GM12878 (cell line): ENCODE results near the gene CACNA2D3. TPM values are rescaled to one million over a fixed set of nuclear protein-coding genes. Genes with fewer than 3 reads are reported as not detected.

Source experiments
- ATAC-seq: fragments of 200-7000 bp; cut with Tn5 transposase; 3 replicates; pipeline ENCODE4 v1.9.1; 2020; ENCODE audit warnings: mild to moderate bottlenecking, moderate library complexity
- BruUV-seq: library from RNA; stranded (reverse); fragments of 400-500 nt; replicated peaks from 2 replicates; lab custom pipeline; 2021; lab: Mats Ljungman, UMichigan
- CTCF ChIA-PET: fragments of 300-600 bp; sonication (Branson Sonifier 250); formaldehyde crosslinking; extraction: SDS; loops from one replicate; lab custom pipeline; 2021; ENCODE audit warnings: inconsistent platforms; lab: Yijun Ruan, JAX
- POLR2A ChIA-PET: fragments of 350-600 bp; formaldehyde crosslinking; extraction: SDS; loops from one replicate; lab custom pipeline; 2021; ENCODE audit warnings: inconsistent platforms; lab: Charles Lee
- RAD21 ChIA-PET: fragments of 300-600 bp; sonication (Branson Sonifier 250); formaldehyde crosslinking; loops from one replicate; lab custom pipeline; 2023; ENCODE audit warnings: antibody characterized with exemption; ENCODE audit not compliant: unreplicated experiment; lab: Charles Lee
- SMC1A ChIA-PET: fragments of 300-600 bp; sonication (Branson Sonifier 250); formaldehyde crosslinking; loops from one replicate; lab custom pipeline; 2023; ENCODE audit not compliant: unreplicated experiment, uncharacterized antibody; lab: Charles Lee
- DNase-seq: peaks from one replicate; pipeline ENCODE4 v3.0.0-alpha.2; 2011; ENCODE audit warnings: low read depth, low spot score
- FAIRE-seq: peaks from 3 replicates; lab custom pipeline; 2011; peaks lifted over from hg19 to GRCh38; lab: Jason Lieb, UNC
- H2AFZ ChIP-seq: 2 replicates; pipeline ENCODE4 v1.6.0; 2011; ENCODE audit warnings: low read depth, low read length, control low read depth; ENCODE audit not compliant: control insufficient read depth
- H3K27ac ChIP-seq: 2 replicates; pipeline ENCODE4 v1.5.1; 2011; ENCODE audit warnings: control low read depth; ENCODE audit not compliant: control insufficient read depth, insufficient read depth
- H3K27me3 ChIP-seq, 2 experiments: replicated peaks in 1 of 2; 2 replicates each; pipeline versions ENCODE4 v1.6.0 to v1.6.1; 2011; ENCODE audit warnings: low read length in 1 of 2; ENCODE audit not compliant: control insufficient read depth in 2 of 2, insufficient read depth in 2 of 2
- H3K36me3 ChIP-seq, 2 experiments: 2 replicates each; pipeline ENCODE4 v1.5.1; 2011; ENCODE audit warnings: low read length in 1 of 2; ENCODE audit not compliant: control insufficient read depth in 2 of 2, insufficient read depth in 2 of 2
- H3K4me1 ChIP-seq: 2 replicates; pipeline ENCODE4 v1.6.1; 2011; ENCODE audit warnings: mild to moderate bottlenecking, low read length, moderate library complexity, mixed read lengths; ENCODE audit not compliant: control insufficient read depth, insufficient read depth
- H3K4me2 ChIP-seq: 2 replicates; pipeline ENCODE4 v1.6.0; 2011; ENCODE audit warnings: control low read depth; ENCODE audit not compliant: control insufficient read depth, insufficient read depth
- H3K4me3 ChIP-seq: fragments of 200-600 bp; sonication (generic); 2 replicates; pipeline ENCODE4 v1.5.1; 2016
- H3K79me2 ChIP-seq: 2 replicates; pipeline ENCODE4 v1.6.0; 2011; ENCODE audit warnings: low read length; ENCODE audit not compliant: control insufficient read depth, insufficient read depth
- H3K9ac ChIP-seq: 2 replicates; pipeline ENCODE4 v1.8.0; 2011; ENCODE audit warnings: low read length, control low read depth, mixed read lengths; ENCODE audit not compliant: control insufficient read depth, insufficient read depth
- H3K9me3 ChIP-seq: replicated peaks from 3 replicates; pipeline ENCODE4 v1.5.1; 2011; ENCODE audit warnings: mild to moderate bottlenecking, low read length; ENCODE audit not compliant: control insufficient read depth, insufficient read depth
- H4K20me1 ChIP-seq: 2 replicates; pipeline ENCODE4 v1.6.0; 2011; ENCODE audit not compliant: control insufficient read depth, insufficient read depth
- CBFB ChIP-seq: IDR thresholded peaks from 2 replicates; pipeline ENCODE4 v1.6.1; 2016; ENCODE audit warnings: antibody characterized with exemption, low read depth
- E2F4 ChIP-seq: IDR thresholded peaks from 2 replicates; pipeline ENCODE4 v1.6.1; 2012; ENCODE audit warnings: low read depth, low read length, improper control_type of control experiment
- ETV6 ChIP-seq, 2 experiments: fragments of 450-650 bp in 1 of 2; IDR thresholded peaks in 1 of 2; conservative IDR thresholded peaks in 1 of 2; 2 replicates each; pipeline ENCODE4 v1.6.1; 2014; ENCODE audit warnings: antibody characterized with exemption in 1 of 2, borderline replicate concordance in 1 of 2, low read depth in 1 of 2, mild to moderate bottlenecking in 1 of 2, moderate library complexity in 1 of 2
- EZH2 ChIP-seq: IDR thresholded peaks from 2 replicates; pipeline ENCODE4 v1.6.1; 2012; ENCODE audit warnings: low read depth, mild to moderate bottlenecking, control low read depth, inconsistent platforms, low read length, borderline replicate concordance; ENCODE audit not compliant: control insufficient read depth
- HDGF ChIP-seq: fragments of 450-650 bp; IDR thresholded peaks from 2 replicates; pipeline ENCODE4 v1.6.1; 2016; ENCODE audit warnings: antibody characterized with exemption
- NKRF ChIP-seq: fragments of 450-650 bp; conservative IDR thresholded peaks from 2 replicates; pipeline ENCODE4 v1.6.1; 2017; ENCODE audit warnings: mild to moderate bottlenecking, moderate library complexity
- NRF1 ChIP-seq: conservative IDR thresholded peaks from 2 replicates; pipeline ENCODE4 v1.6.1; 2011; ENCODE audit warnings: mild to moderate bottlenecking, low read depth, low read length, improper control_type of control experiment
- POLR2AphosphoS2 ChIP-seq: IDR thresholded peaks from 2 replicates; pipeline ENCODE4 v1.6.1; 2011; ENCODE audit warnings: low read depth, mild to moderate bottlenecking, low read length, improper control_type of control experiment, moderate library complexity
- POLR2AphosphoS5 ChIP-seq: IDR thresholded peaks from 2 replicates; pipeline ENCODE4 v1.6.1; 2011; ENCODE audit warnings: mild to moderate bottlenecking, low read length, inconsistent platforms
- SIN3A ChIP-seq: IDR thresholded peaks from 2 replicates; pipeline ENCODE4 v1.6.1; 2012; ENCODE audit warnings: low read depth, low read length, improper control_type of control experiment
- TCF3 ChIP-seq: IDR thresholded peaks from 2 replicates; pipeline ENCODE4 v1.6.1; 2012; ENCODE audit warnings: low read depth, mild to moderate bottlenecking, low read length, borderline replicate concordance; ENCODE audit not compliant: insufficient read depth
- ZNF24 ChIP-seq: fragments of 450-650 bp; IDR thresholded peaks from 2 replicates; pipeline ENCODE4 v1.6.1; 2017; ENCODE audit warnings: antibody characterized with exemption, mild to moderate bottlenecking
- ZNF592 ChIP-seq: fragments of 450-650 bp; IDR thresholded peaks from 2 replicates; pipeline ENCODE4 v1.6.1; 2017; ENCODE audit warnings: mild to moderate bottlenecking, moderate library complexity
- ZNF687 ChIP-seq: fragments of 450-650 bp; IDR thresholded peaks from 2 replicates; pipeline ENCODE4 v1.6.1; 2017; ENCODE audit warnings: mild to moderate bottlenecking, moderate library complexity
- WGBS: methylation state at CpG from one replicate; pipeline ENCODE4 v1.1.6; 2016; ENCODE audit warnings: low lambda C conversion rate; ENCODE audit not compliant: insufficient replicate concordance, insufficient coverage; ENCODE audit errors: missing lambda C conversion rate; 5-methylcytosine and 5-hydroxymethylcytosine counted together
- in situ Hi-C: fragments of 300-500 bp; cut with MboI; formaldehyde crosslinking; loops from 9 replicates; pipeline ENCODE4 v1.14.3; 2018; ENCODE audit warnings: mixed read lengths
- intact Hi-C: fragments of 100-400 bp; cut with micrococcal nuclease; formaldehyde crosslinking; loops from one replicate; pipeline ENCODE4 v1.14.2; 2022; ENCODE audit not compliant: unreplicated experiment
- polyA plus RNA-seq, 11 experiments: library from polyadenylated mRNA; depleted of rRNA in 4 of 11; unstranded in 6 of 11; stranded (reverse) in 5 of 11; fragments of >200 nt; fragmentation: Nextera tagmentation in 4 of 11; fragmentation: Illumina TruSeq in 1 of 11; extraction: Ambion mirVana in 4 of 11; extraction: Trizol in 1 of 11; gene quantifications; 1 replicate in 1 of 11; 2 replicates in 10 of 11; pipeline versions ENCODE4 v1.2.1 to v1.2.3, GENCODE V29; 2011 to 2016; ENCODE audit warnings: inconsistent platforms in 2 of 11, missing spikeins in 2 of 11, low read depth in 1 of 11
- total RNA-seq, 4 experiments: library from RNA; depleted of rRNA in 3 of 4; stranded (reverse); fragments of >200 nt in 3 of 4; fragmentation: Illumina TruSeq in 1 of 4; extraction: Trizol in 1 of 4; gene quantifications; 2 replicates each; pipeline versions ENCODE4 v1.2.1 to v1.2.3, GENCODE V29; 2013 to 2021

Gene CACNA2D3
- total and polyA plus RNA-seq, 10 of the 15 experiments (the other 5 are each of a cell fraction or from before 2014, with no cell fraction given): not detected

DNA sequence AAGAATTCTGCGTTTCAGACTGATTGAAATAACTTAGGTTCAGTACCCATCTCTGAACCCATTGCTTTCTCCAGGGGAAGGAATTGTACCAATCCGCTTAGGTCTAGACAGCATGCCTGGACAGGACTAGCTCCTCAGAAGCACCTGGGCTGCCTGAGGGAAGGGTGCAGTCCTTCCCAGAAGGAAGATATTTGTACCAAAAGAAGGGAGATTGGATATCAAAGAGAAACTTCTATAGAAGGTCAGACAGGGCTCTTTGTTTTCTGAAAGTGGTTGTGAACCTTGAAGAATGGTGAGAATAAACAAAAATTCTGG is 939.3 kb downstream of the CACNA2D3 start:
- no peak overlapping the region for H3K4me2 ChIP-seq
- H3K9me3 ChIP-seq: no peaks in the 10 kb centered on the region
- H4K20me1 ChIP-seq: no peaks in the 10 kb centered on the region
- intact Hi-C loops (no loop called here), in situ Hi-C loops (no loop called here)
- no peak for ATAC-seq
- H3K27ac ChIP-seq: no peak overlapping the region
- H3K4me3 ChIP-seq: no peak overlapping the region
- ChIA-PET SMC1A (no interaction called here), POLR2A (no interaction called here), RAD21 (no interaction called here), CTCF (no interaction called here)
- H3K79me2 ChIP-seq: no peaks in the 10 kb centered on the region
- no peaks in the 10 kb centered on the region for H3K36me3 ChIP-seq
- 19% methylated on average over 2 of the region's 2 CpGs for WGBS
- no peak for FAIRE-seq
- BruUV-seq: no TSS peak
- no peaks in the 10 kb centered on the region; a peak in 1 of 4 replicates for H3K27me3 ChIP-seq
- no peak for DNase-seq
- no peak overlapping the region for H3K9ac ChIP-seq
- H3K4me1 ChIP-seq: no peaks in the 10 kb centered on the region
- no peak overlapping the region for H2AFZ ChIP-seq
- TF ChIP-seq POLR2AphosphoS2 (no peak), HDGF (no peak), CBFB (no peak), TCF3 (no peak), NRF1 (no peak), ZNF592 (no peak), ZNF24 (no peak), ZNF687 (no peak), EZH2 (no peak), E2F4 (no peak), SIN3A (no peak), POLR2AphosphoS5 (no peak), NKRF (no peak), ETV6 (conservative IDR thresholded peaks at IDR 0.05 in 1 of 2, IDR thresholded peaks at IDR 0.05 in 1 of 2; ENCODE audit: borderline replicate concordance in 1 of 2, low read depth in 1 of 2) (no peak)
